ENCODE measurements around the gene NRCAM. TPM values are rescaled to one million over a fixed set of nuclear protein-coding genes. Genes with fewer than 3 reads are reported as not detected.

The NRCAM gene
- polyA plus RNA-seq, 1 donor (not counting 4 experiments of a cell fraction or from before 2014, with no cell fraction given) = 4.0 TPM

GRCh38 chr7:108267615-108268014 is 188.6 kb downstream of the NRCAM start:
- no peaks in the 10 kb centered on the region for H3K9me1 ChIP-seq (ENCODE audit: control insufficient read depth, extremely low read depth, insufficient read depth, low read length)

GRCh38 chr7:108266491-108266890 is 189.7 kb downstream of the NRCAM start:
- H3K4me2 ChIP-seq (ENCODE audit: control insufficient read depth, extremely low read depth, insufficient read depth, low read depth, low read length) = no peak overlapping the region
- no peaks in the 10 kb centered on the region for H3K4me1 ChIP-seq (ENCODE audit: control insufficient read depth, extremely low read depth, insufficient read depth, low read length)
- FAIRE-seq = no peak
- no peaks in the 10 kb centered on the region for H4K20me1 ChIP-seq (ENCODE audit: control insufficient read depth, extremely low read depth, insufficient read depth, low read length)
- no peaks in the 10 kb centered on the region for H3K9me3 ChIP-seq (ENCODE audit: control insufficient read depth, low read depth, low read length)
- dilution Hi-C loops (cut with MboI; ENCODE audit: extremely low pct_ligation_motif_present, low sequenced_read_pairs) = no loop called here
- H3K9ac ChIP-seq (ENCODE audit: control insufficient read depth, extremely low read depth, insufficient read depth, low read length) = no peak overlapping the region
- H3K27ac ChIP-seq (ENCODE audit: control insufficient read depth, insufficient read depth, low read length) = no peak overlapping the region
- H2AFZ ChIP-seq (ENCODE audit: control insufficient read depth, low read length) = no peak overlapping the region
- DNase-seq (ENCODE audit: low read depth, low spot score) = no peak
- H3K27me3 ChIP-seq (ENCODE audit: control insufficient read depth, extremely low read depth, insufficient read depth, low read length) = no peaks in the 10 kb centered on the region
- no peak overlapping the region for H3K4me3 ChIP-seq (ENCODE audit: control insufficient read depth in 2 of 3, extremely low read depth in 1 of 3, insufficient read depth in 2 of 3, low read depth in 1 of 3, low read length in 3 of 3)
- no peaks in the 10 kb centered on the region for H3K9me1 ChIP-seq (ENCODE audit: control insufficient read depth, extremely low read depth, insufficient read depth, low read length)
- TF ChIP-seq EZH2 (IDR thresholded peaks at IDR 0.05; ENCODE audit: low read length) (no peak), CTCF (optimal IDR thresholded peaks at IDR 0.05 in 1 of 3, IDR thresholded peaks at IDR 0.05 in 1 of 3, conservative IDR thresholded peaks at IDR 0.05 in 1 of 3; ENCODE audit: extremely low read depth in 1 of 3, insufficient read depth in 2 of 3, low read length in 3 of 3) (no peak)
- no peaks in the 10 kb centered on the region for H3K36me3 ChIP-seq (ENCODE audit: control insufficient read depth in 2 of 2, extremely low read depth in 1 of 2, insufficient read depth in 2 of 2, low read length in 2 of 2)
- no peaks in the 10 kb centered on the region for H3K79me2 ChIP-seq (ENCODE audit: control insufficient read depth, insufficient read depth, low read length)

More at GRCh38 chr7:108267615-108268014, 188.6 kb downstream of the NRCAM start:
- TF ChIP-seq CTCF (optimal IDR thresholded peaks at IDR 0.05 in 1 of 3, IDR thresholded peaks at IDR 0.05 in 1 of 3, conservative IDR thresholded peaks at IDR 0.05 in 1 of 3; ENCODE audit: extremely low read depth in 1 of 3, insufficient read depth in 2 of 3, low read length in 3 of 3) = no peak
- TF ChIP-seq EZH2 (IDR thresholded peaks at IDR 0.05; ENCODE audit: low read length) = no peak
- Histone ChIP-seq H3K27me3 (ENCODE audit: control insufficient read depth, extremely low read depth, insufficient read depth, low read length) (no peaks in the 10 kb centered on the region), H2AFZ (ENCODE audit: control insufficient read depth, low read length) (no peak overlapping the region), H3K9me3 (ENCODE audit: control insufficient read depth, low read depth, low read length) (no peaks in the 10 kb centered on the region), H3K4me2 (ENCODE audit: control insufficient read depth, extremely low read depth, insufficient read depth, low read depth, low read length) (no peak overlapping the region), H3K9ac (ENCODE audit: control insufficient read depth, extremely low read depth, insufficient read depth, low read length) (no peak overlapping the region), H4K20me1 (ENCODE audit: control insufficient read depth, extremely low read depth, insufficient read depth, low read length) (no peaks in the 10 kb centered on the region), H3K27ac (ENCODE audit: control insufficient read depth, insufficient read depth, low read length) (no peak overlapping the region), H3K79me2 (ENCODE audit: control insufficient read depth, insufficient read depth, low read length) (no peaks in the 10 kb centered on the region), H3K4me3 (ENCODE audit: control insufficient read depth in 2 of 3, extremely low read depth in 1 of 3, insufficient read depth in 2 of 3, low read depth in 1 of 3, low read length in 3 of 3) (no peak overlapping the region), H3K4me1 (ENCODE audit: control insufficient read depth, extremely low read depth, insufficient read depth, low read length) (no peaks in the 10 kb centered on the region), H3K36me3 (ENCODE audit: control insufficient read depth in 2 of 2, extremely low read depth in 1 of 2, insufficient read depth in 2 of 2, low read length in 2 of 2) (no peaks in the 10 kb centered on the region)
- DNase-seq (ENCODE audit: low read depth, low spot score) (no peak), FAIRE-seq (no peak)
- dilution Hi-C loops (cut with MboI; ENCODE audit: extremely low pct_ligation_motif_present, low sequenced_read_pairs) = no loop called here

All from keratinocyte (primary cell).